H4 (cell line): Measurements from ENCODE around the gene PTCH1. TPM values are rescaled to one million over a fixed set of nuclear protein-coding genes. Genes with fewer than 3 reads are reported as not detected.

Source experiments
- DNase-seq: peaks from one replicate; pipeline ENCODE4 v3.0.0-alpha.2; 2015; ENCODE audit warnings: low spot score
- total RNA-seq: library from RNA; depleted of rRNA; stranded (reverse); fragments of >200 nt; shearing (Covaris generic); gene quantifications from 2 replicates; pipeline ENCODE4 v1.2.3, GENCODE V29; 2014; rRNA removed

Gene PTCH1
- total RNA-seq, 1 experiment from 2014 or later, result 7.5 TPM

DNA sequence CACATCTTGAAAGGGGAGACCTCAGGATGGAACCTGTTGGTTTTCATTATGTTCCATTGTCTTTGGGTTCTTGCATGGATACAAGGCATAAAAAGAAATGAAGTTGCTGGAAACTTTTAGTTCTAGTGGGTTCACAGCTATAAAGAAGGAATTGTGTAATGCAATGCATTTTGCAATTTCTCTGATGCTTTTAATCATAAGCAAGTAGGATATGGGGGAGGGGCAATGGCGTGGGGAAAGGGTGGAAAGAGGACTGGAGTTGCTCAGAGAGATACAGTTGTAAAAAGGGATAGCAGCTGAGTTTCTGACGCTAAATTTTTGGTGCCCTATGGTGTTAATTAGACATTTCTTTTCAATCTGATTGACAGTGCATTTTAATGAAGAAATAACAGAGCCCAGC lies 110.7 kb downstream of the PTCH1 start:
- DNase-seq, result no peak

DNA sequence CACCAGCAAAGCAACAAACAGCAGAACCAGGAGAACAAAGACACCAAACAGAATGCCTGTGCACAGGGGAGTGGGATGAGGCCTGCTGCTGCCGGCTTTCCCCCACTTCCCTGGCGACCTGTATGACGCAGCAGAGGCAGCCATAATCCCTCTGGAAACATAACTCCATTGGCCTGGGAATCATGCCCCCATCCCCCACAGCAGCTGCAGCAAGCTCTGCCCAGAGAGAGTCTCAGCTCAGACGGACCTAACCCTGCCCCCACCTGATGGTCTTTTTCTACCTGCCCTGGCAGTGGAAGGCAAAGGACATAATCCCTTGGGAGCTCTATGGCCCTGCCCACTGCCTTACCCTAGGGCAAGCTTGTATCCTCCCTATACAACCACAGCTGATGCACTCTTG lies 117.5 kb downstream of the PTCH1 start:
- DNase-seq, result no peak

Other genes with a start within 250 kb of the PTCH1 start
- gene FANCC, start 199.3 kb downstream of the PTCH1 start, total RNA-seq, result 8.7 and 12.3 TPM in 2 replicates